ENCODE results near the gene TRRAP. TPM values are rescaled to one million over a fixed set of nuclear protein-coding genes. Genes with fewer than 3 reads are reported as not detected.

TRRAP gene
- total RNA-seq, 6 donors from 2014 or later = 29.1 to 53.4 (median 37.5) TPM

GRCh38 chr7:98956469-98956868 lies 78.1 kb downstream of the TRRAP start:
- TF ChIP-seq CTCF (IDR thresholded peaks at IDR 0.05) (no peak), POLR2A (IDR thresholded peaks at IDR 0.05) (no peak), POLR2AphosphoS5 (IDR thresholded peaks at IDR 0.05) (no peak), EP300 (IDR thresholded peaks at IDR 0.05) (no peak)
- 91 to 94% methylated on average over 9 of the region's 9 CpGs for WGBS, 2 donors
- ATAC-seq (ENCODE audit: low FRiP score in 2 of 2) (no peak), DNase-seq (no peak)
- H3K9me3 ChIP-seq = no peaks in the 10 kb centered on the region
- H3K27ac ChIP-seq = no peak overlapping the region
- H3K36me3 ChIP-seq = peaks cover 66 to 100% (median 91%) of the 10 kb centered on the region in 4 donors
- no peaks in the 10 kb centered on the region for H3K27me3 ChIP-seq
- H3K4me3 ChIP-seq = no peak overlapping the region
- H3K4me1 ChIP-seq = no peaks in the 10 kb centered on the region

GRCh38 chr7:98956937-98957336 lies 78.6 kb downstream of the TRRAP start:
- H3K36me3 ChIP-seq = peaks cover 67 to 100% (median 91%) of the 10 kb centered on the region in 4 donors
- H3K4me1 ChIP-seq = no peaks in the 10 kb centered on the region
- ATAC-seq (ENCODE audit: low FRiP score in 2 of 2) (no peak), DNase-seq (no peak)
- H3K27ac ChIP-seq = no peak overlapping the region
- H3K27me3 ChIP-seq = no peaks in the 10 kb centered on the region
- TF ChIP-seq CTCF (IDR thresholded peaks at IDR 0.05) (no peak), EP300 (IDR thresholded peaks at IDR 0.05) (no peak), POLR2A (IDR thresholded peaks at IDR 0.05) (no peak), POLR2AphosphoS5 (IDR thresholded peaks at IDR 0.05) (no peak)
- H3K4me3 ChIP-seq = no peak overlapping the region
- H3K9me3 ChIP-seq = no peaks in the 10 kb centered on the region
- WGBS, 2 donors = 94 to 95% methylated on average over 9 of the region's 9 CpGs

GRCh38 chr7:98957766-98958165 lies 79.4 kb downstream of the TRRAP start:
- Histone ChIP-seq H3K36me3 (peaks cover 70 to 100% (median 92%) of the 10 kb centered on the region in 4 donors), H3K4me1 (no peaks in the 10 kb centered on the region), H3K9me3 (no peaks in the 10 kb centered on the region), H3K27ac (no peak overlapping the region), H3K4me3 (no peak overlapping the region), H3K27me3 (no peaks in the 10 kb centered on the region)
- 96 to 100% methylated on average over 7 to 11 of the region's 11 CpGs for WGBS, 2 donors
- no peak for DNase-seq
- ATAC-seq (ENCODE audit: low FRiP score in 2 of 2) = no peak
- TF ChIP-seq EP300 (IDR thresholded peaks at IDR 0.05) = no peak
- TF ChIP-seq CTCF (IDR thresholded peaks at IDR 0.05) = no peak
- TF ChIP-seq POLR2AphosphoS5 (IDR thresholded peaks at IDR 0.05) = no peak
- no peak for TF ChIP-seq POLR2A (IDR thresholded peaks at IDR 0.05)

- peaks cover 63 to 100% (median 90%) of the 10 kb centered on the region in 4 donors for H3K36me3 ChIP-seq
- WGBS, 2 donors = 92 to 95% methylated on average over 9 of the region's 9 CpGs
- H3K27ac ChIP-seq = no peak overlapping the region
- no peak for DNase-seq
- no peak overlapping the region for H3K4me3 ChIP-seq
- TF ChIP-seq POLR2A (IDR thresholded peaks at IDR 0.05) (no peak), CTCF (IDR thresholded peaks at IDR 0.05) (no peak), EP300 (IDR thresholded peaks at IDR 0.05) (no peak), POLR2AphosphoS5 (IDR thresholded peaks at IDR 0.05) (no peak)
- no peaks in the 10 kb centered on the region for H3K27me3 ChIP-seq
- H3K4me1 ChIP-seq = no peaks in the 10 kb centered on the region
- no peak for ATAC-seq (ENCODE audit: low FRiP score in 2 of 2)
- no peaks in the 10 kb centered on the region for H3K9me3 ChIP-seq
These were observed 80.6 kb downstream of the TRRAP start for GRCh38 chr7:98958968-98959367.

GRCh38 chr7:98963305-98963704 lies 85.0 kb downstream of the TRRAP start:
- no peaks in the 10 kb centered on the region for H3K4me1 ChIP-seq
- 89 to 94% methylated on average over 8 to 10 of the region's 10 CpGs for WGBS, 2 donors
- H3K4me3 ChIP-seq = no peak overlapping the region
- DNase-seq = no peak
- TF ChIP-seq POLR2AphosphoS5 (IDR thresholded peaks at IDR 0.05) = no peak
- TF ChIP-seq CTCF (IDR thresholded peaks at IDR 0.05) = no peak
- TF ChIP-seq POLR2A (IDR thresholded peaks at IDR 0.05) = no peak
- TF ChIP-seq EP300 (IDR thresholded peaks at IDR 0.05) = no peak
- H3K27ac ChIP-seq = no peak overlapping the region
- H3K36me3 ChIP-seq = peaks cover 72 to 99% (median 88%) of the 10 kb centered on the region in 4 donors
- ATAC-seq (ENCODE audit: low FRiP score in 2 of 2) = no peak
- H3K9me3 ChIP-seq = no peaks in the 10 kb centered on the region
- no peaks in the 10 kb centered on the region for H3K27me3 ChIP-seq

Measured in upper lobe of left lung (tissue), 6 donors.